OCI-LY7 (cell line): ENCODE results near the gene FABP1. TPM values are rescaled to one million over a fixed set of nuclear protein-coding genes. Genes with fewer than 3 reads are reported as not detected.

ENCODE experiments used
- BruUV-seq: library from RNA; stranded (reverse); fragments of 400-500 nt; replicated peaks from 2 replicates; lab custom pipeline; 2021; lab: Mats Ljungman, UMichigan
- CTCF ChIA-PET: fragments of 300-600 bp; sonication (Branson Sonifier 250); formaldehyde crosslinking; loops from one replicate; lab custom pipeline; 2022; ENCODE audit warnings: antibody characterized with exemption; ENCODE audit not compliant: unreplicated experiment; lab: Charles Lee
- POLR2A ChIA-PET: fragments of 300-600 bp; sonication (Branson Sonifier 250); formaldehyde crosslinking; loops from one replicate; lab custom pipeline; 2022; ENCODE audit warnings: antibody characterized with exemption; lab: Charles Lee
- DNase-seq: peaks from one replicate; pipeline ENCODE4 v3.0.0-alpha.2; 2015; ENCODE audit warnings: low spot score
- H2AFZ ChIP-seq: fragments of 200-600 bp; sonication (generic), shearing (Covaris generic); 2 replicates; pipeline ENCODE4 v1.6.1; 2014; ENCODE audit warnings: mild to moderate bottlenecking, antibody characterized with exemption, low read length, moderate library complexity
- H3K27ac ChIP-seq: fragments of 200-600 bp; sonication (generic); 2 replicates; pipeline ENCODE4 v1.5.1; 2014; ENCODE audit warnings: mixed run types, low read depth, mild to moderate bottlenecking, moderate library complexity, low read length, inconsistent platforms; ENCODE audit not compliant: poor library complexity, severe bottlenecking
- H3K36me3 ChIP-seq: fragments of 200-600 bp; sonication (generic); 2 replicates; pipeline ENCODE4 v1.6.1; 2014; ENCODE audit warnings: mild to moderate bottlenecking, antibody characterized with exemption, low read length, moderate library complexity, mixed read lengths; ENCODE audit not compliant: insufficient read depth
- H3K4me1 ChIP-seq: fragments of 200-600 bp; sonication (generic); 2 replicates; pipeline ENCODE4 v1.5.1; 2014; ENCODE audit warnings: mild to moderate bottlenecking, low read length; ENCODE audit not compliant: insufficient read depth, poor library complexity, severe bottlenecking
- H3K4me2 ChIP-seq: fragments of 200-600 bp; sonication (generic); 2 replicates; pipeline ENCODE4 v1.6.1; 2014; ENCODE audit warnings: mild to moderate bottlenecking, low read length
- H3K4me3 ChIP-seq: fragments of 200-600 bp; sonication (generic); 2 replicates; pipeline ENCODE4 v1.5.1; 2014; ENCODE audit warnings: mild to moderate bottlenecking, low read depth, low read length; ENCODE audit not compliant: poor library complexity, severe bottlenecking
- H3K79me2 ChIP-seq: fragments of 200-600 bp; sonication (generic); 2 replicates; pipeline ENCODE4 v1.6.1; 2016; ENCODE audit warnings: low read depth, mild to moderate bottlenecking, low read length, moderate library complexity, mixed read lengths; ENCODE audit not compliant: insufficient read depth
- H3K9me2 ChIP-seq: fragments of 200-600 bp; sonication (generic); 2 replicates; pipeline ENCODE4 v1.6.1; 2016; ENCODE audit warnings: mild to moderate bottlenecking, low read length, mixed read lengths; ENCODE audit not compliant: insufficient read depth
- H3K9me3 ChIP-seq: fragments of 200-600 bp; sonication (generic); 2 replicates; pipeline ENCODE4 v1.6.1; 2014; ENCODE audit warnings: mild to moderate bottlenecking, mixed run types, low read length, mixed read lengths
- H4K20me1 ChIP-seq: fragments of 200-600 bp; sonication (generic); 2 replicates; pipeline ENCODE4 v1.6.1; 2014; ENCODE audit warnings: mild to moderate bottlenecking, antibody characterized with exemption, low read length, moderate library complexity, mixed read lengths; ENCODE audit not compliant: insufficient read depth
- EZH2phosphoT487 ChIP-seq: fragments of 200-600 bp; sonication (generic); IDR thresholded peaks from 2 replicates; pipeline ENCODE4 v1.6.1; 2018; ENCODE audit warnings: low read depth, borderline replicate concordance, mild to moderate bottlenecking, mixed run types, antibody characterized with exemption, low read length, moderate library complexity, mixed read lengths
- intact Hi-C: fragments of 100-400 bp; cut with micrococcal nuclease; formaldehyde crosslinking; loops from one replicate; pipeline ENCODE4 v1.10.0; 2022; ENCODE audit not compliant: unreplicated experiment
- total RNA-seq, 2 experiments: library from RNA; depleted of rRNA in 1 of 2; stranded (reverse); fragments of >200 nt in 1 of 2; shearing (Covaris generic) in 1 of 2; gene quantifications; 2 replicates each; pipeline ENCODE4 v1.2.3, GENCODE V29; 2014 to 2022
- TF ChIP-seq, protein P1 (sequence below): fragments of 200-600 bp; sonication (generic); conservative IDR thresholded peaks from 2 replicates; pipeline ENCODE4 v1.5.1; 2014; ENCODE audit warnings: mild to moderate bottlenecking, antibody characterized with exemption, low read length, moderate library complexity, mixed read lengths

Gene FABP1
- total RNA-seq, 2 experiments from 2014 or later = not detected

DNA sequence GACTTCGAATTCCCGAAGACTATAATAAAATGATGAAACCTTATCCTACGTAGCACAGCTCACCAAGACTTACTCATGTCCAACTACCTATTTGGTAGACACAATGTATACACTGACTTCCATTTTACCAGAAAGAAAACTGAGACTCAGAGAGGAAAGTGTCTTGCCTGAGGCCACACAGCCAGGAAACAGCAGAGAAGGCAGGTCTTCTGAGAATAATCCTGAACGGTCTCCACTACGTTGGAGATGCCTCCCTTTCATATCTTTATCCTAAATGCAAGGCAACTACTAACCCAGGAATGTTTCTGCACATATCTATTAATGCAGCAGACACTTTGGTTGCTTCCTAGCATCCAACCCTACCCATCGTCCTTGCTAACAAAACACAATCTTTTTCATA, 11.9 kb upstream of the FABP1 start:
- no peaks in the 10 kb centered on the region for H3K9me2 ChIP-seq
- no peaks in the 10 kb centered on the region for H3K9me3 ChIP-seq
- no peak overlapping the region for H3K4me3 ChIP-seq
- H2AFZ ChIP-seq = no peak overlapping the region
- H3K79me2 ChIP-seq = no peaks in the 10 kb centered on the region
- no peak for TF ChIP-seq EZH2phosphoT487
- TF ChIP-seq, protein P1, sequence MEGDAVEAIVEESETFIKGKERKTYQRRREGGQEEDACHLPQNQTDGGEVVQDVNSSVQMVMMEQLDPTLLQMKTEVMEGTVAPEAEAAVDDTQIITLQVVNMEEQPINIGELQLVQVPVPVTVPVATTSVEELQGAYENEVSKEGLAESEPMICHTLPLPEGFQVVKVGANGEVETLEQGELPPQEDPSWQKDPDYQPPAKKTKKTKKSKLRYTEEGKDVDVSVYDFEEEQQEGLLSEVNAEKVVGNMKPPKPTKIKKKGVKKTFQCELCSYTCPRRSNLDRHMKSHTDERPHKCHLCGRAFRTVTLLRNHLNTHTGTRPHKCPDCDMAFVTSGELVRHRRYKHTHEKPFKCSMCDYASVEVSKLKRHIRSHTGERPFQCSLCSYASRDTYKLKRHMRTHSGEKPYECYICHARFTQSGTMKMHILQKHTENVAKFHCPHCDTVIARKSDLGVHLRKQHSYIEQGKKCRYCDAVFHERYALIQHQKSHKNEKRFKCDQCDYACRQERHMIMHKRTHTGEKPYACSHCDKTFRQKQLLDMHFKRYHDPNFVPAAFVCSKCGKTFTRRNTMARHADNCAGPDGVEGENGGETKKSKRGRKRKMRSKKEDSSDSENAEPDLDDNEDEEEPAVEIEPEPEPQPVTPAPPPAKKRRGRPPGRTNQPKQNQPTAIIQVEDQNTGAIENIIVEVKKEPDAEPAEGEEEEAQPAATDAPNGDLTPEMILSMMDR = no peak
- H4K20me1 ChIP-seq = no peaks in the 10 kb centered on the region
- intact Hi-C loops = no loop called here
- no peaks in the 10 kb centered on the region for H3K4me1 ChIP-seq
- no peak for DNase-seq
- H3K27ac ChIP-seq = no peak overlapping the region
- ChIA-PET POLR2A (interaction anchor here (0.7 kb wide), 1 partner anchor 99 kb away, joined by 3 read pairs; no protein-coding TSS in a partner anchor), CTCF (no interaction called here)
- no TSS peak for BruUV-seq
- no peak overlapping the region for H3K4me2 ChIP-seq
- no peaks in the 10 kb centered on the region for H3K36me3 ChIP-seq

DNA sequence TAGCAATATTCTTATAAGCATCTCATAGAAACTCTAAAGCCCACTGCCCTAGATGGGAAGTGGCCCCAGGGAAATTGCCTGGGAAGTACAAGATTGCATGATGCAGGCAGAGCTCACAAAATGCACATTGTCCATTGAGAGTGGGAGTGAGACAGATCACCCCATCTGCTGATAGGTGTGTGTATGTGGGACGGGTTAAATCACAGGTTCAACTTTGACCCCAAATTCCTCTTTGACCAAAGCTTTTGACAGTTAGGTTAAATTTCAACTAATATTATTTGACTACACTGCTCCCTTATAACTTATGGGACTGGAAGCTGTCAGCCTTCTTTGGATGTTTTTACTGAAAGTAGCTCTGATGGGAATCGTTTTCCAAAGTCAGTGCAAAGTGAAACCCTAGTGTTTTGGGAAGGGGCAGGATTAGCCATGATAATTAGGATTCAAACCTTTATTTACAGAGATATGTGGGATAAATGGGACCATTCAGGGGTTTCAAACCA, 11.4 kb upstream of the FABP1 start:
- no TSS peak for BruUV-seq
- intact Hi-C loops = no loop called here
- POLR2A ChIA-PET = no interaction called here

DNA sequence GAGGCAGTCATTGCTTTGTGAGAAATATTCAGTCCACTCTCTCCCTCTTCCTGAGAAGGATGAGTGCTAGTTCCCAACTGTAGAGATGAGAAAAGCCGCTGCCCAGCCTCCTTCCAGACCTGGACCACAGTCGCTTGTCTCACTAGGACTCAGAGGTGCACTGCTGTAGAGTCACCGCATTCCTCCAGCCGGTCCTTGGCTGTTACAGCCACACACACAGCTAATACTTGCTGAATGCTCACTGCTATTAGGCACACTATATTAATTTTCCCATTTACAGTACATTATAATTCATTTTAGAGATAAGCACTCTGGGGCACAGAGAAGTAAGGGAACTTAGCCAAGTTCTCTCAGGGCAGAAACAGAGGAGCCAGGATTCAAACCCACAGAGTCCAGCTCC, 10.0 kb upstream of the FABP1 start:
- H3K4me1 ChIP-seq = no peaks in the 10 kb centered on the region
- intact Hi-C loops = no loop called here
- no TSS peak for BruUV-seq
- ChIA-PET CTCF (interaction anchor here (0.6 kb wide), 1 partner anchor 53 kb away, joined by 10 read pairs; no protein-coding TSS in a partner anchor), POLR2A (no interaction called here)
- no peaks in the 10 kb centered on the region for H3K36me3 ChIP-seq
- H3K4me2 ChIP-seq = no peak overlapping the region
- H3K4me3 ChIP-seq = no peak overlapping the region
- TF ChIP-seq, protein P1 = no peak
- TF ChIP-seq EZH2phosphoT487 = no peak
- H3K9me2 ChIP-seq = no peaks in the 10 kb centered on the region
- H3K9me3 ChIP-seq = no peaks in the 10 kb centered on the region
- no peak overlapping the region for H3K27ac ChIP-seq
- no peaks in the 10 kb centered on the region for H4K20me1 ChIP-seq
- no peak for DNase-seq
- no peak overlapping the region for H2AFZ ChIP-seq
- no peaks in the 10 kb centered on the region for H3K79me2 ChIP-seq

More for the DNA sequence above, 11.4 kb upstream of the FABP1 start:
- Histone ChIP-seq H3K4me3 (no peak overlapping the region), H3K9me2 (no peaks in the 10 kb centered on the region), H2AFZ (no peak overlapping the region), H3K79me2 (no peaks in the 10 kb centered on the region), H3K4me1 (no peaks in the 10 kb centered on the region), H4K20me1 (no peaks in the 10 kb centered on the region), H3K4me2 (no peak overlapping the region), H3K9me3 (no peaks in the 10 kb centered on the region), H3K36me3 (no peaks in the 10 kb centered on the region), H3K27ac (no peak overlapping the region)
- CTCF ChIA-PET = no interaction called here
- TF ChIP-seq, protein P1 = no peak
- TF ChIP-seq EZH2phosphoT487 = no peak
- DNase-seq = no peak
